GM18511 (cell line): ENCODE results near the gene TNFAIP2.

Experiments
- ATAC-seq: cut with Tn5 transposase; IDR thresholded peaks from one replicate; pipeline ENCODE4 v1.9.1; 2021; ENCODE audit warnings: mild to moderate bottlenecking, moderate library complexity; ENCODE audit not compliant: unreplicated experiment

The TNFAIP2 gene

GRCh38 chr14:103121121-103121845, 2.0 kb upstream of the TNFAIP2 start:
- no peak for ATAC-seq

- no peak for ATAC-seq
Observed at GRCh38 chr14:103121846-103122584, 1.2 kb upstream of the TNFAIP2 start.

- ATAC-seq: no peak
Observed at GRCh38 chr14:103122585-103122946, 695 bp upstream of the TNFAIP2 start.

- ATAC-seq: no peak
Observed at GRCh38 chr14:103123634-103124500, 606 bp downstream of the TNFAIP2 start.

- no peak for ATAC-seq
Observed at GRCh38 chr14:103124501-103125001, 1.3 kb downstream of the TNFAIP2 start.

GRCh38 chr14:103125098-103126070, 2.1 kb downstream of the TNFAIP2 start:
- ATAC-seq: no peak

- ATAC-seq: no peak
Observed at GRCh38 chr14:103126088-103126872, 3.0 kb downstream of the TNFAIP2 start.

- ATAC-seq: no peak
Observed at GRCh38 chr14:103126873-103127304, 3.6 kb downstream of the TNFAIP2 start.

GRCh38 chr14:103127356-103127755, 4.1 kb downstream of the TNFAIP2 start:
- no peak for ATAC-seq

- ATAC-seq: no peak
Observed at GRCh38 chr14:103127861-103128598, 4.8 kb downstream of the TNFAIP2 start.

- no peak for ATAC-seq
Observed at GRCh38 chr14:103128631-103129300, 5.5 kb downstream of the TNFAIP2 start.

GRCh38 chr14:103129301-103130016, 6.2 kb downstream of the TNFAIP2 start:
- no peak for ATAC-seq

- ATAC-seq: no peak
Observed at GRCh38 chr14:103130017-103130764, 6.9 kb downstream of the TNFAIP2 start.

- no peak for ATAC-seq
Observed at GRCh38 chr14:103130965-103131364, 7.7 kb downstream of the TNFAIP2 start.

GRCh38 chr14:103131580-103131979, 8.3 kb downstream of the TNFAIP2 start:
- no peak for ATAC-seq

- ATAC-seq: no peak
Observed at GRCh38 chr14:103132381-103133209, 9.3 kb downstream of the TNFAIP2 start.
